GM18511 (cell line): Measurements from ENCODE around the gene PCDHGC5.

Experiments used
- ATAC-seq: cut with Tn5 transposase; IDR thresholded peaks from one replicate; pipeline ENCODE4 v1.9.1; 2021; ENCODE audit warnings: mild to moderate bottlenecking, moderate library complexity; ENCODE audit not compliant: unreplicated experiment

The PCDHGC5 gene

GRCh38 chr5:141488591-141489561, at the start of gene PCDHGC5:
Gene PCDHGC5 (plus strand): TSS chr5:141489081. CDS start chr5:141489241, 160 bp downstream.
- ATAC-seq = no peak

GRCh38 chr5:141439411-141440141, 49.3 kb upstream of the PCDHGC5 start:
- no peak for ATAC-seq

GRCh38 chr5:141440341-141440740, 48.5 kb upstream of the PCDHGC5 start:
- no peak for ATAC-seq

DNA sequence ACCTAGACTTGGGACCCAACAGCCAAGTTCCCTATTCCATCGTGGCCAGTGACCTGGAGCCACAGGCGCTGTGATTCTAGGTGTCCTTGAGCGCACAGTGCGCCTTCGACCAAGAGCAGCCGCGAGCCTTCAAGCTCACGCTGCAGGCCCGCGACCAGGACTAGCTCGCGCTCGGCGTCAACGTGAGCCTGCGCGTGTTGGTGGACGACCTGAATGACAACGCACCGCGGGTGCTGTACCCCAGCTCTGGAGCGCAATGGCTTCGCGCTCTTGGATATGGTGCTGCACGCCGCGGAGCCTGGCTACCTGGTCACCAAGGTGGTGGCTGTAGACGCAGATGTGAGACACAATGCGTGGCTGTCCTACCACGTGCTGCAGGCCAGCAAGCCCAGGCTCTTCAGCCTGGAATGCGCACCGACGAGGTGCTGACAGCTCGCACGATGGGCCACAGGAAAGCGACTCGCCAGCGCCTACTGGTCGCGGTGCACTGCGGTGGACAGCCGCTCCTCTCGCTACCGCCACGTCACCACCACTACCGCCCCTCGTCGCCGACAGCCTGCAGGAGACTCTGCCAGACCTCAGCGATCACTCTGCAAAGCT, 47.2 kb upstream of the PCDHGC5 start:
- no peak for ATAC-seq

DNA sequence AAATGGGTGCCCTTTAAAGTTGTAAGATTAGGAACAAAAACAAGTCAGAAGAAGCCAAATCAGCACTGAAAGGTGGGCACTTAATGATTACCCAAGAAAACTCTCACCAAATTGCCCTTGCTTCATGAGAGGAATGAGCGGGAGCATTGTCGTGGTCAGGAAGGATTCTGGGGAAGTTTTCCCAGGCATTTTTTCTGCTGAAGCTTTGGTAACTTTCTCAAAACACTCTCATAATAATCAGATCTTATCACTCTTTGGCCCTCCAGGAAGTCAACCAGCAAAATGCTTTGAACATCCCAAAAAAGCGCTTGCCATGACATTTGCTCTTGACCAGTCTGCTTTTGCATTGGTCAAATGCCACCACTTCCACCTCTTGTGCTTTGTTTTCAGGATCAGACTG, 23.5 kb upstream of the PCDHGC5 start:
- no peak for ATAC-seq

- peak; percentile 98 for ATAC-seq
Measured at GRCh38 chr5:141475625-141476131, 13.2 kb upstream of the PCDHGC5 start, which contains the start of gene PCDHGC3. Gene PCDHGC3 (plus strand): TSS chr5:141475966. CDS start chr5:141476117, 151 bp downstream.

DNA sequence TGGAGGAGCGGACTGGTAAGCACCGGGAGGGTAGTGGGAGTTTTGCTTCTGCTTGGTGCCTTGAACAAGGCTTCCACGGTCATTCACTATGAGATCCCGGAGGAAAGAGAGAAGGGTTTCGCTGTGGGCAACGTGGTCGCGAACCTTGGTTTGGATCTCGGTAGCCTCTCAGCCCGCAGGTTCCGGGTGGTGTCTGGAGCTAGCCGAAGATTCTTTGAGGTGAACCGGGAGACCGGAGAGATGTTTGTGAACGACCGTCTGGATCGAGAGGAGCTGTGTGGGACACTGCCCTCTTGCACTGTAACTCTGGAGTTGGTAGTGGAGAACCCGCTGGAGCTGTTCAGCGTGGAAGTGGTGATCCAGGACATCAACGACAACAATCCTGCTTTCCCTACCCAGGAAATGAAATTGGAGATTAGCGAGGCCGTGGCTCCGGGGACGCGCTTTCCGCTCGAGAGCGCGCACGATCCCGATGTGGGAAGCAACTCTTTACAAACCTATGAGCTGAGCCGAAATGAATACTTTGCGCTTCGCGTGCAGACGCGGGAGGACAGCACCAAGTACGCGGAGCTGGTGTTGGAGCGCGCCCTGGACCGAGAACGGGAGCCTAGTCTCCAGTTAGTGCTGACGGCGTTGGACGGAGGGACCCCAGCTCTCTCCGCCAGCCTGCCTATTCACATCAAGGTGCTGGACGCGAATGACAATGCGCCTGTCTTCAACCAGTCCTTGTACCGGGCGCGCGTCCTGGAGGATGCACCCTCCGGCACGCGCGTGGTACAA, 12.6 kb upstream of the PCDHGC5 start:
- ATAC-seq = peak; percentile 42

DNA sequence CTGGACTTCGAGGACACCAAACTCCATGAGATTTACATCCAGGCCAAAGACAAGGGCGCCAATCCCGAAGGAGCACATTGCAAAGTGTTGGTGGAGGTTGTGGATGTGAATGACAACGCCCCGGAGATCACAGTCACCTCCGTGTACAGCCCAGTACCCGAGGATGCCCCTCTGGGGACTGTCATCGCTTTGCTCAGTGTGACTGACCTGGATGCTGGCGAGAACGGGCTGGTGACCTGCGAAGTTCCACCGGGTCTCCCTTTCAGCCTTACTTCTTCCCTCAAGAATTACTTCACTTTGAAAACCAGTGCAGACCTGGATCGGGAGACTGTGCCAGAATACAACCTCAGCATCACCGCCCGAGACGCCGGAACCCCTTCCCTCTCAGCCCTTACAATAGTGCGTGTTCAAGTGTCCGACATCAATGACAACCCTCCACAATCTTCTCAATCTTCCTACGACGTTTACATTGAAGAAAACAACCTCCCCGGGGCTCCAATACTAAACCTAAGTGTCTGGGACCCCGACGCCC, 11.8 kb upstream of the PCDHGC5 start:
- ATAC-seq = no peak

DNA sequence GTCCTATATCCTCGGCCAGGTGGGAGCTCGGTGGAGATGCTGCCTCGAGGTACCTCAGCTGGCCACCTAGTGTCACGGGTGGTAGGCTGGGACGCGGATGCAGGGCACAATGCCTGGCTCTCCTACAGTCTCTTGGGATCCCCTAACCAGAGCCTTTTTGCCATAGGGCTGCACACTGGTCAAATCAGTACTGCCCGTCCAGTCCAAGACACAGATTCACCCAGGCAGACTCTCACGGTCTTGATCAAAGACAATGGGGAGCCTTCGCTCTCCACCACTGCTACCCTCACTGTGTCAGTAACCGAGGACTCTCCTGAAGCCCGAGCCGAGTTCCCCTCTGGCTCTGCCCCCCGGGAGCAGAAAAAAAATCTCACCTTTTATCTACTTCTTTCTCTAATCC, 11.1 kb upstream of the PCDHGC5 start:
- no peak for ATAC-seq

DNA sequence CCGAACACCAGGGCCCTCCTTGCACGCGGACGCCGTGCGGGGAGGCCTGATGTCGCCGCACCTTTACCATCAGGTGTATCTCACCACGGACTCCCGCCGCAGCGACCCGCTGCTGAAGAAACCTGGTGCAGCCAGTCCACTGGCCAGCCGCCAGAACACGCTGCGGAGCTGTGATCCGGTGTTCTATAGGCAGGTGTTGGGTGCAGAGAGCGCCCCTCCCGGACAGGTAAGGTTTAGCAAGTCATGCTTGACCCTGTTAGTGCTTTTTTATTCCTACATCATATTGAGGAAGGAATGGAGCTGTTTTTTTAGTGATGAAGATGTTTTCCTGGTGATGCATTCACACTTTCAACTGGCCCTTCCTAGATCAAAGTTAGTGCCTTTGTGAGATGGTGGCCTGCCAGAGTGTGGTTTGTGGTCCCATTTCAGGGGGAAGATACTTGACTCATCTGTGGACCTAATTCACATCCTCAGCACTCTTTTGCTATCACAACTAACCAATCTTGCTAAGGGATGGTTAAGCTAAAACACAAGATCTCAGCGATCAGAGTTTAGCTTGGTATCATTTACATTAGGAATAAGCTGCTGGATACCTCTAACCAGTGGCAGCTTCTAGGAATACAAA, 10.4 kb upstream of the PCDHGC5 start:
- no peak for ATAC-seq

GRCh38 chr5:141479776-141480175, 9.1 kb upstream of the PCDHGC5 start:
- no peak for ATAC-seq

DNA sequence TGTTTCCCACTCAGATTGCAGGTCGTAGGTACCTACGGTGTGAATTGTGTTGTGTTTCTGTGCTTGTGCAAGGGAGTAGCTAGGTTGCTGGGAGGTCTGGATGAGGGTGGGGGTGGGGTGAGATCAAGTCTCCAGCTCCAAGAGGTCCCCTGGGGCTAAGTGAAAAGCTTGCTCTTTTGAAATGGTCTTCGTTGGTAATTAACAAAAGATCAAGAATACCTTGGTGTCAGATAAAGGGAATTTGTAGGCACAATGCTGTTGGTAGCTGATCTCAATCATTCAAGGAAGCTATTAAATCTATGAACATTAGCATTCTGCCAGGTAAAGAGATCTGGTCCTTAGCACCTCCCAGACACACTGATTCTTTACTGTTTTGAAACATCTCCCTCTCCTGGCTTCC, 5.0 kb upstream of the PCDHGC5 start:
- no peak for ATAC-seq

DNA sequence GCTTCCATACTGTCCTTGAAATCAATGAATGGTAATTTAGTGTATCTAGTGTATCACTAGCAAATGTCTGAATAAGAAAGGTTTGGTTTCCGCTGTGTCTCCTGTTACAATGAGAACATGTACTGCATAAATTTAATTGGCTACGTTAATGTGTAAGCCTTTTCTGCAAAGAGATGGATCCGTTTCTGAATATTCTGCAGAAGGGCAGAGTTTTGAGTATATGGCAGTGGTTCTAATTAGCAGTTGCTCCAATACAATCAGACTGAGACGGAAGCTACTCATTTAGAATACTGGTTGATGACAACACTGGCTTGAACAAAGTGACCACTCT, 4.6 kb upstream of the PCDHGC5 start:
- ATAC-seq = no peak

DNA sequence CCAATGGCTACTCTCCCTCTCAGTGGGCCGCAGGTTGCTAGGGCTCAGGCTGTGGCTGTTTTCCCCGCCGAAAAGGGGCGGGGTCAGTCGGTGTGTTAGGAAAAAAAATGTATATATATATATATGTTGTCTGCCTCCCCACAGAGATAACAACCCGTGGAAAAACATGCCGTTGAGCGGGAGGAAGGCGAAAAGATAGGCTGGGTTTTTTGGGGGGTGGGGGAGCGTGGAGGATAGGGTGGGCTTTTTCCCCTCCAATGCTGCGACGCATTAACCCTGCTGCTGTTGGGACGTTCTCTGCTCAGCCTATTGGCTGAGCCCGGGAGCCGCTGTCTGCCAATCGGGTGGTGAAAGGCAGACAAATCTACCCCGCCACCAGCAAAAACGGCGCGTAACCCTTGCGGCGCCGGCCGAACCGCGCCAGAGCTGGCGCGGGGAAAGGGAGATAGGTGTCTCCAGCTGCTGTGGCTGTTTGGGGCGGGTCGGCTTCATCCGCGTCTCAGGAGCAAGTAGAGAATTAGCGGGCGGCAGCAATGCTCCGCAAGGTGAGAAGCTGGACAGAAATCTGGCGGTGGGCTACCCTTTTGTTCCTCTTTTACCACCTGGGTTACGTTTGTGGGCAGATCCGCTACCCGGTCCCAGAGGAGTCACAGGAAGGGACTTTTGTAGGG, 4.1 kb upstream of the PCDHGC5 start, which contains the start of gene PCDHGC4:
TSS of gene PCDHGC4 (plus strand) at position 390 of the 671 bp plus-strand sequence. CDS start at position 534, 144 bp downstream.
- ATAC-seq = no peak

DNA sequence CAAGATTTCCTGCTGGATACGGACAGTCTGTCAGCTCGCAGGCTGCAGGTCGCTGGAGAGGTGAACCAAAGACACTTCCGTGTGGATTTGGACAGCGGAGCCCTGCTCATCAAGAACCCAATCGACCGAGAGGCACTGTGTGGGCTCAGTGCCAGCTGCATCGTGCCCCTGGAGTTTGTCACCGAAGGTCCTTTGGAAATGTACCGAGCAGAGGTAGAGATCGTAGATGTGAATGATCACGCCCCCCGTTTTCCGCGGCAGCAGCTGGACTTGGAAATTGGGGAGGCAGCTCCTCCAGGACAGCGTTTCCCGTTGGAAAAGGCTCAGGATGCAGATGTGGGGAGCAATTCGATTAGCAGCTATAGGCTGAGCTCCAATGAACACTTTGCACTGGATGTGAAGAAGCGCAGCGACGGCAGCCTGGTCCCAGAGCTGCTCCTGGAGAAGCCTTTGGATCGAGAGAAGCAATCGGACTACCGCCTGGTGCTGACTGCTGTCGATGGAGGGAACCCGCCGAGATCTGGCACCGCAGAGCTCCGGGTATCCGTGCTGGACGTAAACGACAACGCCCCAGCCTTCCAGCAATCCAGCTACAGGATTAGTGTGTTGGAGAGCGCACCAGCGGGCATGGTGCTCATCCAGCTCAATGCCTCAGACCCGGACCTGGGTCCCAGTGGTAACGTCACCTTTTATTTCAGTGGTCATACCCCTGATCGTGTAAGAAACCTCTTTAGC, 3.4 kb upstream of the PCDHGC5 start:
- no peak for ATAC-seq

DNA sequence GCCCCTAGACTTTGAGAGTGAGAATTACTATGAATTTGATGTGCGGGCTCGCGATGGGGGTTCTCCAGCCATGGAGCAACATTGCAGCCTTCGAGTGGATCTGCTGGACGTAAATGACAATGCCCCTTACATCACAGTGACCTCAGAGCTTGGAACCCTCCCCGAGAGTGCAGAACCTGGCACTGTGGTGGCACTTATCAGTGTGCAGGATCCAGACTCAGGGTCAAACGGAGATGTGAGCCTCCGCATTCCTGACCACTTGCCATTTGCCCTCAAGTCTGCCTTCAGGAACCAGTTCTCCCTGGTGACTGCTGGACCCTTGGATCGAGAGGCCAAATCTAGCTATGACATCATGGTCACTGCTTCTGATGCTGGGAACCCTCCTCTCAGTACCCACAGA, 2.8 kb upstream of the PCDHGC5 start:
- no peak for ATAC-seq

DNA sequence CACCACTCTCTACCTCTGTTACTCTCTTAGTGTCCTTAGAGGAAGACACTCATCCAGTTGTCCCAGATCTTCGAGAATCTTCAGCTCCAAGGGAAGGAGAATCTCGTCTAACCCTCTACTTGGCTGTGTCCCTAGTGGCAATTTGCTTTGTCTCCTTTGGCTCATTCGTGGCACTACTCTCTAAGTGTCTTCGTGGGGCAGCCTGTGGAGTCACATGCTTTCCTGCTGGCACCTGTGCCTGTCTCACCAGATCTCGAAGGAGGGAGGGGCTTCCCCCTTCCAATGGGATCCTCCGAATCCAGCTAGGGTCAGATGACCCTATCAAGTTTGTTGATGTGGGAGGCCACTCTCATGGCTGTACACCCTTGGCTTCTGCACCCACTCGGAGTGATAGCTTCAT, 1.8 kb upstream of the PCDHGC5 start:
- no peak for ATAC-seq

DNA sequence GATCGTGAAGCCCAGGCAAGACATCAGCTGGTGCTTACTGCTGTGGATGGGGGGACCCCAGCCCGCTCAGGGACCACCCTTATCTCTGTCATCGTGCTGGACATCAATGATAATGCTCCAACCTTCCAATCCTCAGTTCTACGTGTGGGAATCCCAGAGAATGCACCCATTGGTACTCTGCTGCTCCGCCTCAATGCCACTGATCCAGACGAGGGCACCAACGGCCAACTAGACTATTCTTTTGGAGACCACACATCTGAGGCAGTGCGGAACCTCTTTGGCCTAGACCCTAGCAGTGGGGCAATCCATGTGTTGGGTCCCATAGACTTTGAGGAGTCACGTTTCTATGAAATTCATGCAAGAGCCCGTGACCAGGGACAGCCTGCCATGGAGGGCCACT, 960 bp downstream of the PCDHGC5 start:
- no peak for ATAC-seq

- no peak for ATAC-seq
Measured at GRCh38 chr5:141490271-141490670, 1.4 kb downstream of the PCDHGC5 start.
